M059J (cell line): Measurements from ENCODE around the gene CDH19. TPM values are rescaled to one million over a fixed set of nuclear protein-coding genes. Genes with fewer than 3 reads are reported as not detected.
"Not testable (repeated sequence)": the region's sequence is repeated elsewhere in the genome, so short reads cannot be mapped to it uniquely, and the experiment has no call there.

ENCODE experiments used
- DNase-seq: peaks from one replicate; pipeline ENCODE4 v3.0.0-alpha.2; 2012; ENCODE audit warnings: low read depth
- total RNA-seq: library from RNA; depleted of rRNA; stranded (reverse); fragments of >200 nt; shearing (Covaris generic); gene quantifications from 2 replicates; pipeline ENCODE4 v1.2.3, GENCODE V29; 2014

Gene CDH19
- total RNA-seq, 1 experiment from 2014 or later, result not detected

- DNase-seq, result no peak
Observed at GRCh38 chr18:66562279-66562678, 41.6 kb downstream of the CDH19 start.

- DNase-seq, result peak; percentile 1
Observed at GRCh38 chr18:66560094-66560493, 43.8 kb downstream of the CDH19 start.

- DNase-seq, result no peak
Observed at GRCh38 chr18:66558773-66559172, 45.1 kb downstream of the CDH19 start.

GRCh38 chr18:66557091-66557490 lies 46.8 kb downstream of the CDH19 start:
- no peak for DNase-seq

- DNase-seq, result no peak
Observed at GRCh38 chr18:66555585-66555984, 48.3 kb downstream of the CDH19 start.

- DNase-seq, result no peak
Observed at GRCh38 chr18:66553824-66554223, 50.1 kb downstream of the CDH19 start.

GRCh38 chr18:66550366-66550765 lies 53.5 kb downstream of the CDH19 start:
- no peak for DNase-seq

GRCh38 chr18:66548747-66549146 lies 55.1 kb downstream of the CDH19 start:
- no peak for DNase-seq

- DNase-seq, result no peak
Observed at GRCh38 chr18:66534110-66534509, 69.8 kb downstream of the CDH19 start.

- DNase-seq, result no peak
Observed at GRCh38 chr18:66533693-66534092, 70.2 kb downstream of the CDH19 start.

- no peak for DNase-seq
Observed at GRCh38 chr18:66523219-66523991, 80.5 kb downstream of the CDH19 start.

GRCh38 chr18:66513996-66514395 lies 89.9 kb downstream of the CDH19 start:
- no peak for DNase-seq

GRCh38 chr18:66511792-66512191 lies 92.1 kb downstream of the CDH19 start:
- DNase-seq, result no peak

GRCh38 chr18:66511289-66511688 lies 92.6 kb downstream of the CDH19 start:
- no peak for DNase-seq

- no peak for DNase-seq
Observed at GRCh38 chr18:66510357-66511045, 93.4 kb downstream of the CDH19 start.

- DNase-seq, result no peak
Observed at GRCh38 chr18:66508937-66509336, 95.0 kb downstream of the CDH19 start.

GRCh38 chr18:66506178-66506577 lies 97.7 kb downstream of the CDH19 start:
- DNase-seq, result no peak

- DNase-seq, result no peak
Observed at GRCh38 chr18:66497351-66497750, 106.5 kb downstream of the CDH19 start.

GRCh38 chr18:66495844-66496243 lies 108.0 kb downstream of the CDH19 start:
- no peak for DNase-seq

GRCh38 chr18:66473882-66474281 lies 130.0 kb downstream of the CDH19 start:
- DNase-seq, result no peak

GRCh38 chr18:66466184-66466583 lies 137.7 kb downstream of the CDH19 start:
- not testable (repeated sequence) for DNase-seq

GRCh38 chr18:66461344-66461743 lies 142.5 kb downstream of the CDH19 start:
- no peak for DNase-seq

- DNase-seq, result no peak
Observed at GRCh38 chr18:66457245-66457644, 146.6 kb downstream of the CDH19 start.
